ENCODE measurements around the gene ITGA1.

GRCh38 chr5:52898961-52899680 is 111.4 kb downstream of the ITGA1 start:
- TF ChIP-seq CTCF (IDR thresholded peaks at IDR 0.05) (no peak), EP300 (IDR thresholded peaks at IDR 0.05) (no peak), POLR2AphosphoS5 (IDR thresholded peaks at IDR 0.05) (no peak), POLR2A (IDR thresholded peaks at IDR 0.05) (no peak)
